HCT116 (cell line): ENCODE results near the gene ABCC10. TPM values are rescaled to one million over a fixed set of nuclear protein-coding genes. Genes with fewer than 3 reads are reported as not detected.

Source experiments
- ATAC-seq: fragments of 200-7000 bp; cut with Tn5 transposase; 2 replicates; pipeline ENCODE4 v1.9.1; 2020; ENCODE audit warnings: mild to moderate bottlenecking, moderate library complexity
- BruUV-seq: library from RNA; stranded (reverse); fragments of 400-500 nt; replicated peaks from 2 replicates; lab custom pipeline; 2021; lab: Mats Ljungman, UMichigan
- CTCF ChIA-PET: fragments of 300-600 bp; sonication (Branson Sonifier 250); formaldehyde crosslinking; loops from one replicate; lab custom pipeline; 2021; ENCODE audit warnings: antibody characterized with exemption; lab: Charles Lee
- POLR2A ChIA-PET: fragments of 300-600, 350-600 bp; sonication (Branson Sonifier 250); formaldehyde crosslinking; loops from one replicate; lab custom pipeline; 2021; ENCODE audit warnings: antibody characterized with exemption; lab: Charles Lee
- RAD21 ChIA-PET, 2 experiments: fragments of 300-600 bp; sonication (Branson Sonifier 250); formaldehyde crosslinking; loops; one replicate each; lab custom pipeline; 2023; ENCODE audit warnings: low total read pairs in 2 of 2; ENCODE audit not compliant: uncharacterized antibody in 2 of 2, unreplicated experiment in 2 of 2, low non-redundant PET in 1 of 2; lab: Charles Lee
- DNase-seq: peaks from one replicate; pipeline ENCODE4 v3.0.0-alpha.2; 2010; ENCODE audit warnings: low read depth, low spot score
- H2AFZ ChIP-seq: fragments of 200-600 bp; shearing (Covaris generic), sonication (generic); 2 replicates; pipeline ENCODE4 v1.6.1; 2017; ENCODE audit warnings: low read depth, mixed run types, mixed read lengths, antibody characterized with exemption, low read length; ENCODE audit not compliant: poor library complexity, severe bottlenecking
- H3K27ac ChIP-seq: 2 replicates; pipeline ENCODE4 v1.5.1; 2012; ENCODE audit warnings: low read depth, low read length
- H3K27me3 ChIP-seq: fragments of 200-600 bp; sonication (generic); 2 replicates; pipeline ENCODE4 v1.6.1; 2016; ENCODE audit warnings: mixed run types, low read length, mixed read lengths; ENCODE audit not compliant: insufficient read depth
- H3K36me3 ChIP-seq, 2 experiments: fragments of 200-500 bp in 1 of 2; fragments of 200-600 bp in 1 of 2; sonication (Bioruptor generic) in 1 of 2; sonication (generic) in 1 of 2; 2 replicates each; pipeline versions ENCODE4 v1.5.1 to v1.6.1; 2014 to 2016; ENCODE audit warnings: low read length in 2 of 2, inconsistent platforms in 1 of 2, mixed read lengths in 1 of 2, mixed run types in 1 of 2; ENCODE audit not compliant: insufficient read depth in 2 of 2, control insufficient read depth in 1 of 2
- H3K4me1 ChIP-seq, 2 experiments: fragments of 200-600 bp in 1 of 2; sonication (generic) in 1 of 2; 2 replicates each; pipeline versions ENCODE4 v1.5.1 to v1.6.1; 2012 to 2017; ENCODE audit warnings: low read length in 2 of 2, inconsistent platforms in 1 of 2, mild to moderate bottlenecking in 1 of 2, mixed read lengths in 1 of 2, mixed run types in 1 of 2, moderate library complexity in 1 of 2; ENCODE audit not compliant: insufficient read depth in 2 of 2, control insufficient read depth in 1 of 2
- H3K4me2 ChIP-seq: fragments of 200-600 bp; sonication (generic); 2 replicates; pipeline ENCODE4 v1.6.1; 2017; ENCODE audit warnings: mixed run types, low read length, mixed read lengths
- H3K4me3 ChIP-seq, 2 experiments: fragments of 200-600 bp in 1 of 2; sonication (generic) in 1 of 2; replicated peaks in 1 of 2; 2 replicates each; pipeline ENCODE4 v1.5.1; 2011 to 2016; ENCODE audit warnings: low read length in 2 of 2, control low read depth in 1 of 2, low read depth in 1 of 2, mild to moderate bottlenecking in 1 of 2, mixed read lengths in 1 of 2, mixed run types in 1 of 2
- H3K79me2 ChIP-seq: fragments of 200-600 bp; sonication (generic); 2 replicates; pipeline ENCODE4 v1.6.1; 2017; ENCODE audit warnings: mild to moderate bottlenecking, mixed run types, low read length, moderate library complexity, mixed read lengths; ENCODE audit not compliant: insufficient read depth
- H3K9ac ChIP-seq: fragments of 200-600 bp; sonication (generic); 2 replicates; pipeline ENCODE4 v1.6.1; 2016; ENCODE audit warnings: low read length, mixed read lengths
- H3K9me2 ChIP-seq: fragments of 200-600 bp; sonication (generic), shearing (Covaris generic); 2 replicates; pipeline ENCODE4 v1.6.1; 2017; ENCODE audit warnings: mixed run types, mild to moderate bottlenecking, moderate library complexity; ENCODE audit not compliant: insufficient read depth
- H3K9me3 ChIP-seq, 2 experiments: fragments of 200-500 bp in 1 of 2; fragments of 200-600 bp in 1 of 2; sonication (Bioruptor generic) in 1 of 2; sonication (generic) in 1 of 2; 2 replicates each; pipeline ENCODE4 v1.6.1; 2014 to 2017; ENCODE audit warnings: low read length in 2 of 2, mixed read lengths in 2 of 2, inconsistent platforms in 1 of 2, low read depth in 1 of 2, mild to moderate bottlenecking in 1 of 2, mixed run types in 1 of 2, moderate library complexity in 1 of 2; ENCODE audit not compliant: control insufficient read depth in 1 of 2, insufficient read depth in 1 of 2
- H4K20me1 ChIP-seq: fragments of 200-600 bp; sonication (generic), shearing (Covaris generic); 2 replicates; pipeline ENCODE4 v1.6.1; 2017; ENCODE audit warnings: mixed run types, mild to moderate bottlenecking, moderate library complexity; ENCODE audit not compliant: insufficient read depth
- ATF3 ChIP-seq: IDR thresholded peaks from 2 replicates; pipeline ENCODE4 v1.6.1; 2012
- CBX3 ChIP-seq: IDR thresholded peaks from 2 replicates; pipeline ENCODE4 v1.6.1; 2012; ENCODE audit warnings: low read depth
- CEBPB ChIP-seq: IDR thresholded peaks from 2 replicates; pipeline ENCODE4 v1.6.1; 2012; ENCODE audit warnings: low read depth
- CTCF ChIP-seq, 3 experiments: fragments of 200-600 bp in 1 of 3; sonication (generic) in 1 of 3; IDR thresholded peaks in 2 of 3; conservative IDR thresholded peaks in 1 of 3; 2 replicates each; pipeline ENCODE4 v1.5.1; 2012 to 2017; ENCODE audit warnings: low read depth in 2 of 3, low read length in 2 of 3, antibody characterized with exemption in 1 of 3, borderline replicate concordance in 1 of 3, control low read depth in 1 of 3, mild to moderate bottlenecking in 1 of 3, mixed read lengths in 1 of 3, mixed run types in 1 of 3, moderate library complexity in 1 of 3; ENCODE audit not compliant: insufficient read depth in 1 of 3
- EGR1 ChIP-seq: IDR thresholded peaks from 2 replicates; pipeline ENCODE4 v1.6.1; 2012; ENCODE audit warnings: low read depth
- ELF1 ChIP-seq: IDR thresholded peaks from 2 replicates; pipeline ENCODE4 v1.6.1; 2012; ENCODE audit warnings: low read depth, borderline replicate concordance
- EZH2 ChIP-seq: fragments of 200-600 bp; sonication (generic); IDR thresholded peaks from 2 replicates; pipeline ENCODE4 v1.6.1; 2017; ENCODE audit warnings: antibody characterized with exemption, mixed run types
- EZH2phosphoT487 ChIP-seq: fragments of 200-600 bp; IDR thresholded peaks from 2 replicates; pipeline ENCODE4 v1.6.1; 2018; ENCODE audit warnings: antibody characterized with exemption, borderline replicate concordance
- JUND ChIP-seq: IDR thresholded peaks from 2 replicates; pipeline ENCODE4 v1.6.1; 2012
- POLR2AphosphoS5 ChIP-seq: IDR thresholded peaks from 2 replicates; pipeline ENCODE4 v1.6.1; 2011; ENCODE audit warnings: mild to moderate bottlenecking, low read depth, low read length, moderate library complexity
- RAD21 ChIP-seq: IDR thresholded peaks from 2 replicates; pipeline ENCODE4 v1.6.1; 2012; ENCODE audit warnings: low read depth, mild to moderate bottlenecking
- REST ChIP-seq: IDR thresholded peaks from 2 replicates; pipeline ENCODE4 v1.6.1; 2012; ENCODE audit warnings: low read depth
- SIN3A ChIP-seq: IDR thresholded peaks from 2 replicates; pipeline ENCODE4 v1.6.1; 2012; ENCODE audit warnings: low read depth
- SP1 ChIP-seq: IDR thresholded peaks from 2 replicates; pipeline ENCODE4 v1.6.1; 2012; ENCODE audit warnings: low read depth
- SRF ChIP-seq: IDR thresholded peaks from 2 replicates; pipeline ENCODE4 v1.6.1; 2012; ENCODE audit warnings: low read depth
- TCF7L2 ChIP-seq: IDR thresholded peaks from 2 replicates; pipeline ENCODE4 v1.7.0; 2011; ENCODE audit warnings: borderline replicate concordance, inconsistent platforms; ENCODE audit not compliant: insufficient read depth, insufficient read length; ENCODE audit errors: extremely low read depth
- YY1 ChIP-seq: IDR thresholded peaks from 2 replicates; pipeline ENCODE4 v1.6.1; 2011; ENCODE audit warnings: low read length, low read depth, moderate library complexity, mild to moderate bottlenecking; ENCODE audit not compliant: insufficient replicate concordance; ENCODE audit errors: extremely low read depth
- ZBTB33 ChIP-seq: IDR thresholded peaks from 2 replicates; pipeline ENCODE4 v1.6.1; 2011; ENCODE audit warnings: mild to moderate bottlenecking, low read length, moderate library complexity; ENCODE audit not compliant: insufficient replicate concordance; ENCODE audit errors: extremely low read depth
- ZFX ChIP-seq: fragments of 450-650 bp; IDR thresholded peaks from 2 replicates; pipeline ENCODE4 v1.6.1; 2017
- ZNF274 ChIP-seq: fragments of 200-500 bp; sonication (Bioruptor generic); IDR thresholded peaks from 2 replicates; pipeline ENCODE4 v1.6.1; 2014; ENCODE audit warnings: mild to moderate bottlenecking, low read depth, low read length, inconsistent platforms
- intact Hi-C: fragments of 100-400 bp; cut with micrococcal nuclease; formaldehyde crosslinking; loops from 2 replicates; pipeline ENCODE4 v1.10.0; 2022
- total RNA-seq: library from RNA; stranded (reverse); gene quantifications from one replicate; pipeline ENCODE4 v1.2.1, GENCODE V29; 2021; ENCODE audit not compliant: unreplicated experiment

ABCC10 gene
- total RNA-seq, 1 experiment from 2014 or later, result 29.9 TPM

- CTCF ChIA-PET, result no interaction called here
- no peak overlapping the region for H3K4me2 ChIP-seq
- TF ChIP-seq TCF7L2 (no peak), SIN3A (no peak), YY1 (no peak), EZH2 (no peak), SP1 (no peak), EZH2phosphoT487 (no peak), CEBPB (no peak), ZNF274 (no peak), CTCF (IDR thresholded peaks at IDR 0.05 in 2 of 3, conservative IDR thresholded peaks at IDR 0.05 in 1 of 3; ENCODE audit: borderline replicate concordance in 1 of 3, insufficient read depth in 1 of 3, low read depth in 2 of 3, low read length in 2 of 3) (no peak), ZFX (no peak), CBX3 (no peak), SRF (no peak), ELF1 (no peak), REST (no peak), JUND (no peak), ZBTB33 (no peak), ATF3 (no peak), POLR2AphosphoS5 (no peak), RAD21 (no peak), EGR1 (no peak)
- TF ChIP-seq, all 23 proteins: peak for 0
- ATAC-seq (no peak), DNase-seq (no peak)
- no peaks in the 10 kb centered on the region for H3K36me3 ChIP-seq
- no peak overlapping the region for H3K27ac ChIP-seq
- H3K4me3 ChIP-seq, result no peak overlapping the region
- POLR2A ChIA-PET, result interaction anchor here (0.8 kb wide), 1 partner anchor 16 kb away, joined by 4 read pairs; the partner anchor contains the start of gene TJAP1
- no peaks in the 10 kb centered on the region for H4K20me1 ChIP-seq
- intact Hi-C loops, result no loop called here
- no TSS peak for BruUV-seq
- no peak overlapping the region for H3K9ac ChIP-seq
- H3K4me1 ChIP-seq, result peaks cover 3 to 16% of the 10 kb centered on the region in 2 experiments; a peak in 3 of 4 replicates
- no peak overlapping the region for H2AFZ ChIP-seq
- no peaks in the 10 kb centered on the region for H3K9me3 ChIP-seq
- no peaks in the 10 kb centered on the region for H3K9me2 ChIP-seq
- RAD21 ChIA-PET, result no interaction called here
- no peaks in the 10 kb centered on the region for H3K27me3 ChIP-seq
- no peaks in the 10 kb centered on the region for H3K79me2 ChIP-seq
Measured at GRCh38 chr6:43461936-43462335, 34.6 kb downstream of the ABCC10 start.
